Loucy (cell line): ENCODE data around the gene IL1R2.

Experiments
- CTCF ChIP-seq: fragments of 200-600 bp; sonication (generic); conservative IDR thresholded peaks from 2 replicates; pipeline ENCODE4 v1.5.1; 2014; ENCODE audit warnings: mild to moderate bottlenecking, antibody characterized with exemption, low read length
- EZH2phosphoT487 ChIP-seq: fragments of 200-600 bp; IDR thresholded peaks from 2 replicates; pipeline ENCODE4 v1.6.1; 2018; ENCODE audit warnings: antibody characterized with exemption, mild to moderate bottlenecking, moderate library complexity, borderline replicate concordance

GRCh38 chr2:101984656-101985055, 7.1 kb upstream of the IL1R2 start:
- TF ChIP-seq CTCF (no peak), EZH2phosphoT487 (no peak)
